GM12865 (cell line): ENCODE results near the gene PLD2.
"Not testable (repeated sequence)": the region's sequence is repeated elsewhere in the genome, so short reads cannot be mapped to it uniquely, and the experiment has no call there.

Source experiments
- DNase-seq: peaks from one replicate; pipeline ENCODE4 v3.0.0; 2010; ENCODE audit warnings: low read depth
- H3K4me3 ChIP-seq: 2 replicates; pipeline ENCODE4 v1.5.1; 2011; ENCODE audit warnings: mild to moderate bottlenecking, low read depth, low read length, control low read depth
- TF ChIP-seq, protein P1 (sequence below): IDR thresholded peaks from 2 replicates; pipeline ENCODE4 v1.5.1; 2011; ENCODE audit warnings: low read length, control low read depth, low read depth, inconsistent platforms; ENCODE audit not compliant: insufficient read depth; ENCODE audit errors: missing control alignments

The PLD2 gene

DNA sequence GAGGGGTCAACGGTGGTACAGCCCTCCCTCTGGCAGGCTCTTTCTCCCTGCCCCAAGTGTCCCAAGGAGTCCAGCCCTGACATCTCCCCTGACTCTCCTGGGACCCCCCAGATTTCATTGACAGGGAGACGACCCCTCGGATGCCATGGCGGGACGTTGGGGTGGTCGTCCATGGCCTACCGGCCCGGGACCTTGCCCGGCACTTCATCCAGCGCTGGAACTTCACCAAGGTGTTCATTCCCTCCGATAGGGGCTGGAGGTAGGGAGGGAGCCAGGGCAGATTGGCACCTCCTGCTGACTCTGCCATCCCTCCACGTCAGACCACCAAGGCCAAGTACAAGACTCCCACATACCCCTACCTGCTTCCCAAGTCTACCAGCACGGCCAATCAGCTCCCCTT, 9.9 kb downstream of the PLD2 start:
- no peak overlapping the region for H3K4me3 ChIP-seq
- DNase-seq, result no peak
- TF ChIP-seq, protein P1, sequence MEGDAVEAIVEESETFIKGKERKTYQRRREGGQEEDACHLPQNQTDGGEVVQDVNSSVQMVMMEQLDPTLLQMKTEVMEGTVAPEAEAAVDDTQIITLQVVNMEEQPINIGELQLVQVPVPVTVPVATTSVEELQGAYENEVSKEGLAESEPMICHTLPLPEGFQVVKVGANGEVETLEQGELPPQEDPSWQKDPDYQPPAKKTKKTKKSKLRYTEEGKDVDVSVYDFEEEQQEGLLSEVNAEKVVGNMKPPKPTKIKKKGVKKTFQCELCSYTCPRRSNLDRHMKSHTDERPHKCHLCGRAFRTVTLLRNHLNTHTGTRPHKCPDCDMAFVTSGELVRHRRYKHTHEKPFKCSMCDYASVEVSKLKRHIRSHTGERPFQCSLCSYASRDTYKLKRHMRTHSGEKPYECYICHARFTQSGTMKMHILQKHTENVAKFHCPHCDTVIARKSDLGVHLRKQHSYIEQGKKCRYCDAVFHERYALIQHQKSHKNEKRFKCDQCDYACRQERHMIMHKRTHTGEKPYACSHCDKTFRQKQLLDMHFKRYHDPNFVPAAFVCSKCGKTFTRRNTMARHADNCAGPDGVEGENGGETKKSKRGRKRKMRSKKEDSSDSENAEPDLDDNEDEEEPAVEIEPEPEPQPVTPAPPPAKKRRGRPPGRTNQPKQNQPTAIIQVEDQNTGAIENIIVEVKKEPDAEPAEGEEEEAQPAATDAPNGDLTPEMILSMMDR, result no peak

DNA sequence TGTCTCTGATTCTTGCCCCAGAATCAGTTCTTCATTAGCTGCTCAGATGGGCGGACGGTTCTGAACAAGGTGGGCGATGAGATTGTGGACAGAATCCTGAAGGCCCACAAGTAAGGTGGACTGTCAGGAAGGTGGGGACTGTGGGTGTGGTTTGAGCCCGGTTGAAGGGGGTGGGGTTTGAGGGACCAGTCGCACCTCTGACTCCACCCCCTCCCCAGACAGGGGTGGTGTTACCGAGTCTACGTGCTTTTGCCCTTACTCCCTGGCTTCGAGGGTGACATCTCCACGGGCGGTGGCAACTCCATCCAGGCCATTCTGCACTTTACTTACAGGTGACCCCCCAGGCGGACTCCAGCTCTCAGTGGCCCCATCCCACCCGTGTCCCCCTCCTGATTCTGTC, 11.3 kb downstream of the PLD2 start:
- TF ChIP-seq, protein P1, result no peak
- H3K4me3 ChIP-seq, result no peak overlapping the region
- no peak for DNase-seq

DNA sequence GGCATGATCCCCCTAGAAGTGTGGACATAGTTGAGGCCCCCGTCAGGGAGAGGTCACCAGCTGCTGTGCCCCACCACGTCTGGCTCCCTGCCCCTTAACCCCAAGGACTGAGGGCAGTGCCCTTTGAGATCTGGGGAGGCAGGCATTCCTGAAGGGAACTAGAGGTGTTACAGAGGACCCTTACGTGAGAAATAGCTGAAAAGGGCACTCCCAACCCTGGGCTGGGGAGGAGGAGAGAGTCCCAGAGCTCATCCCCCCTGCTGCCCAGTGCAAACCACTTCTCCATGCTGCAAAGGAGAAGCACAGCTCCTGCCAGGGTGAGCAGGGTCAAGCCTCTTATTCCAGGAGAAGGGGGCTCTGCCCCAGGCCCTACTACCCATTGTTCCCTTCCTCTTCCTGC, 15.9 kb downstream of the PLD2 start:
- no peak overlapping the region for H3K4me3 ChIP-seq
- DNase-seq, result no peak
- TF ChIP-seq, protein P1, result no peak

DNA sequence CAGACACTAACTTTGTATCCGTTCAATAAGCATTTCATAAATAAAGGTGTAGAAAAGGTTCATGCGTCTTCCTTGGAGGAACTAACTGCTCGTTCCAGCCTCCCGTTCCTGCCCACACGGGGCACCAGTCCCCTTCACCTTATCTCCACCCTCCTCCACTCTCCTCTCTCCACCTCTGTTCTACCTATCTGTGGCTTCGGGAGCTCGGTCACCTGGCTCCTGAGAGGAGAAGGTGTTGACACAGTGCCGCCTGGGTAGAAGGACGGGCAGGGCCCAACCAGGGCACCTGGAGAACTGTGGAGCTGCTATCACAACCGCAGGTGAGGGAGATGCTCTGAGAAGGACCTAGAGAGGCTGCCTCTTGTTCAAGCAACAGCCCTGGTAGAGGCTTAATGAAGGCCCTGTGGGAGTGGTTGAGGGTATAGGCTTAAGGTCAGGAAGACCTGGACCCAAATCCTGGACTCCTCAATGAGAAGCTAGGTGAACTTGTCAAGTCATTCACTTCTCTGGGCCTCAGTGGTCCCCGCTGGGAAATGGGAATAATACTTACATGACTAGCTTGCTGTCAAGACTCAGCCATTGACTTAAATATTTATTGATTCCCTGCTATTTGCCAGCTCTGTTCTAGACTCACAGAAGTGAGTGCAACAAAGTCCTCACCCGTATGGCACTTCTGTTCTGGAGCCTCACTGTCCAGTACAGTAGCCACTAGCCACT, 16.6 kb downstream of the PLD2 start:
- H3K4me3 ChIP-seq, result no peak overlapping the region
- DNase-seq, result no peak
- TF ChIP-seq, protein P1, result no peak

DNA sequence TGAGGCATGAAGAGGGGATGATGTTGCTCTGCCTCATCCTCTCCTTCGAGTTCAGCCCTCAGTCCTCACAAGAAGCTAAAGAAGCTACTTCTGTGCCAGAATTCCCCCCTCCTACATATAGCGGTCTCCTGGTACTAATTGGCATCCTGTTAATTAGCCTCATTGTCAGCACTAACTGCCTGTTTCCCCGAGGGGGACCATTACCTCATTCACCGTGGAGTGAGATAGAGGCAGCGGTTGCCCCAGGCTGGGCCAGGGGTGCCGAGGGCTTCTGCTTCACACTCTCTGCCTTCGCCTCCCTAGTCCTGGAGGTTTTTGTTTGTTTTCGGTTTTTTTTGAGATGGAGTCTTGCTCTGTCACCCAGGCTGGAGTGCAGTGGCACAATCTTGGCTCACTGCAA, 20.4 kb downstream of the PLD2 start:
- H3K4me3 ChIP-seq, result no peak overlapping the region
- DNase-seq, result no peak
- TF ChIP-seq, protein P1, result no peak

DNA sequence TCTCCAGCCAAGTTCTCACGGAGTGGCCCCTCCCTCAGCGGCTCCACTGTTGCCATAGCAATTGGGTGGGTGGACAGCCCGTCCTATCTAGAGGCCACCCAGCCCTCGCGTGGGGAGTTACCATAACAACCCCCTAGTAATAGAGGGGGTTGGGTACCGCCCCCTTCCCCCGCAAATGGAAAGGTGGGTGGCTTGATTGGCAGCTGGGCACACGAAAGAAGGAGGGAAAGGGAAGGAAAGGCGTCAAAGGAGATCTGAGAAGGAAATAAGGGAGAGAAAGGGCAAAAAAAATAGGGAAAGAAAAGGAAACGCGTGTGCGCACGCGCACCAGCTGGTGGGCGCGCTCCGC, 25.9 kb downstream of the PLD2 start:
- not testable (repeated sequence) for DNase-seq
- H3K4me3 ChIP-seq, result peak overlapping the region; percentile 84

DNA sequence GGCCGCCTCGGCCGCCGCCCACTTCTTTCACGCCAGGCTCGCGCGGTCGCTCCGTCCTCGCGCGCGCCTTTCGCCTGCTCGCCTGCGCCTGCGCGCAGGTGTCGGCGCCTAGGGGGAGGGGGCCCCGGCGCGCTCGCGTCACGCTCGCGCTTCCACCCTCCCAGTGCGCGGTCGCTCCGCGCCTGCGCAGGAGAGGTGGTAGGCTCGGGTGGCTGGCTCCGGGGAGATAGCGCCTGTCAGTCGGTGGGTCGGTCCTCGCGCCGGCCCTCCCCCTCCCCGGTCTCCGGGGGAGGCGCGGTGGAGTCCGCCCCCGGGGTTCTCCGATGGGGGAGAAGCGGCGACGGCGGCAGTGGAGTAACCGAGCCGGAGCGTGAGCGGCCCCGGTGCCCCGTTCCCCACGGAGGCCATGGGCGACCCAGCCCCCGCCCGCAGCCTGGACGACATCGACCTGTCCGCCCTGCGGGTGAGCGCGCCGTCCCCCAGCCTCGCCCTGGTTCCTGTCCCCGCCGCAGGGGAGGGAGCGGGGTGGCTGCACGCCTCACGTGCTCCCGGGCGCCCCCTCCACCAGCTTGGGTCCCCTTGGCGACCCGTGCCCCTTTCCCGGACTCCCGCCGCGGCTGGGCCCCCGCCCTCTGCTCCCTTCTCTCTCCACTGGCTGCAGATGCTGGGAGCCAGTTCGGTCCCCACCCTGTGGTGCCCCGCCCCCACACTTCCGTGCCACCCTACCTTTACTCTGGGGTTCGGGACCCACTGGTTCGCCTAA, 26.4 kb downstream of the PLD2 start, which contains the start of gene MINK1:
MINK1 (plus strand) TSS at position 163 of the 763 bp plus-strand sequence; CDS start at position 407, 244 bp downstream.
- TF ChIP-seq, protein P1, result no peak
- peak; percentile 97 for DNase-seq
- H3K4me3 ChIP-seq, result peak within 1 kb of the TSS; percentile 84
